ENCODE data around the gene FN1.

DNA sequence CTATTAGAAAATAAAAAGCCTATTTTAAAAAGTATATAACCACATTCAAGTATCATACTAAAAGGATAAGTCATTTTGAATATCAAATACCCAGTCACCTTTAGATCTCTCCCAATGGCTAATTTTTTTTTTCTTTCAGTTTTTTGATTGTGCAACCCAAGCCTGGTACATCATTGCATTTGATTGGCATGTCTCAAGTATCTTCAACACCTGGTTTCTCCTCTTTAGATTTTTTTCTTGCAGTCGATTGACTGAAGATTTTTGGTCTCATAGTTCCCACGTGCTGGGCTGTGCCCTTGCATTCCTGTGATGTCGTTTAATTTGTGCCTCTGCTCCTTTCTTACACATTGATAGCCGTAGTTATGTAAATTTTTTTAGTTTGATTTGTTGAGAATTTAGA lies 83.3 kb downstream of the FN1 start:
- TF ChIP-seq, protein P1, sequence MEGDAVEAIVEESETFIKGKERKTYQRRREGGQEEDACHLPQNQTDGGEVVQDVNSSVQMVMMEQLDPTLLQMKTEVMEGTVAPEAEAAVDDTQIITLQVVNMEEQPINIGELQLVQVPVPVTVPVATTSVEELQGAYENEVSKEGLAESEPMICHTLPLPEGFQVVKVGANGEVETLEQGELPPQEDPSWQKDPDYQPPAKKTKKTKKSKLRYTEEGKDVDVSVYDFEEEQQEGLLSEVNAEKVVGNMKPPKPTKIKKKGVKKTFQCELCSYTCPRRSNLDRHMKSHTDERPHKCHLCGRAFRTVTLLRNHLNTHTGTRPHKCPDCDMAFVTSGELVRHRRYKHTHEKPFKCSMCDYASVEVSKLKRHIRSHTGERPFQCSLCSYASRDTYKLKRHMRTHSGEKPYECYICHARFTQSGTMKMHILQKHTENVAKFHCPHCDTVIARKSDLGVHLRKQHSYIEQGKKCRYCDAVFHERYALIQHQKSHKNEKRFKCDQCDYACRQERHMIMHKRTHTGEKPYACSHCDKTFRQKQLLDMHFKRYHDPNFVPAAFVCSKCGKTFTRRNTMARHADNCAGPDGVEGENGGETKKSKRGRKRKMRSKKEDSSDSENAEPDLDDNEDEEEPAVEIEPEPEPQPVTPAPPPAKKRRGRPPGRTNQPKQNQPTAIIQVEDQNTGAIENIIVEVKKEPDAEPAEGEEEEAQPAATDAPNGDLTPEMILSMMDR (conservative IDR thresholded peaks at IDR 0.05 in 1 of 2, IDR thresholded peaks at IDR 0.05 in 1 of 2; ENCODE audit: extremely low read depth in 1 of 2, insufficient read depth in 1 of 2, low read depth in 1 of 2, low read length in 2 of 2): no peak
- TF ChIP-seq EZH2 (IDR thresholded peaks at IDR 0.05; ENCODE audit: borderline replicate concordance, low read length): no peak

Measured in mammary epithelial cell (primary cell).